Activated naive CD8-positive, alpha-beta T cell treated with anti-CD3 and anti-CD28 coated beads, Interleukin-2, amount 10 ng/mL, durations not matched to agents 7 days and 5 days (primary cell): ENCODE measurements around the gene RTP5. TPM values are rescaled to one million over a fixed set of nuclear protein-coding genes. Genes with fewer than 3 reads are reported as not detected.

ENCODE experiments used
- ATAC-seq: fragments of 150-1000 bp; cut with Tn5 transposase; one replicate; pipeline ENCODE4 v1.10.0; 2021; ENCODE audit warnings: low read depth, moderate library complexity
- POLR2A ChIA-PET: fragments of 350-600 bp; sonication (Branson Sonifier 250); formaldehyde crosslinking; loops from one replicate; lab custom pipeline; 2021; ENCODE audit warnings: antibody characterized with exemption; lab: Charles Lee
- DNase-seq: peaks from one replicate; pipeline ENCODE4 v3.0.0; 2021
- H3K27ac Mint-ChIP-seq: one replicate; pipeline ENCODE4 v1.8.0; 2022; ENCODE audit warnings: mild to moderate bottlenecking, mixed read lengths
- H3K27me3 Mint-ChIP-seq: one replicate; pipeline ENCODE4 v1.8.0; 2022; ENCODE audit warnings: mild to moderate bottlenecking, moderate library complexity, mixed read lengths
- H3K36me3 Mint-ChIP-seq: one replicate; pipeline ENCODE4 v1.8.0; 2021; ENCODE audit warnings: mild to moderate bottlenecking, mixed read lengths
- H3K4me1 Mint-ChIP-seq: one replicate; pipeline ENCODE4 v1.8.0; 2021; ENCODE audit warnings: mixed read lengths
- H3K4me3 Mint-ChIP-seq: one replicate; pipeline ENCODE4 v1.8.0; 2022; ENCODE audit warnings: mild to moderate bottlenecking, moderate library complexity, mixed read lengths
- H3K9me3 Mint-ChIP-seq: one replicate; pipeline ENCODE4 v1.8.0; 2021; ENCODE audit warnings: mixed read lengths
- total RNA-seq, 2 experiments: library from RNA; stranded (reverse); gene quantifications; one replicate each; pipeline ENCODE4 v1.2.3, GENCODE V29; 2021

RTP5 gene
- total RNA-seq, 2 experiments from 2014 or later = 0.53 to 0.60 TPM

GRCh38 chr2:241849616-241850543, 19.6 kb upstream of the RTP5 start:
- Mint-ChIP-seq H3K27me3 (no peaks in the 10 kb centered on the region), H3K9me3 (no peaks in the 10 kb centered on the region), H3K27ac (no peak overlapping the region), H3K4me1 (peaks cover 8% of the 10 kb centered on the region), H3K4me3 (no peak overlapping the region), H3K36me3 (no peaks in the 10 kb centered on the region)
- no peak for ATAC-seq
- POLR2A ChIA-PET = no interaction called here
- DNase-seq = no peak

DNA sequence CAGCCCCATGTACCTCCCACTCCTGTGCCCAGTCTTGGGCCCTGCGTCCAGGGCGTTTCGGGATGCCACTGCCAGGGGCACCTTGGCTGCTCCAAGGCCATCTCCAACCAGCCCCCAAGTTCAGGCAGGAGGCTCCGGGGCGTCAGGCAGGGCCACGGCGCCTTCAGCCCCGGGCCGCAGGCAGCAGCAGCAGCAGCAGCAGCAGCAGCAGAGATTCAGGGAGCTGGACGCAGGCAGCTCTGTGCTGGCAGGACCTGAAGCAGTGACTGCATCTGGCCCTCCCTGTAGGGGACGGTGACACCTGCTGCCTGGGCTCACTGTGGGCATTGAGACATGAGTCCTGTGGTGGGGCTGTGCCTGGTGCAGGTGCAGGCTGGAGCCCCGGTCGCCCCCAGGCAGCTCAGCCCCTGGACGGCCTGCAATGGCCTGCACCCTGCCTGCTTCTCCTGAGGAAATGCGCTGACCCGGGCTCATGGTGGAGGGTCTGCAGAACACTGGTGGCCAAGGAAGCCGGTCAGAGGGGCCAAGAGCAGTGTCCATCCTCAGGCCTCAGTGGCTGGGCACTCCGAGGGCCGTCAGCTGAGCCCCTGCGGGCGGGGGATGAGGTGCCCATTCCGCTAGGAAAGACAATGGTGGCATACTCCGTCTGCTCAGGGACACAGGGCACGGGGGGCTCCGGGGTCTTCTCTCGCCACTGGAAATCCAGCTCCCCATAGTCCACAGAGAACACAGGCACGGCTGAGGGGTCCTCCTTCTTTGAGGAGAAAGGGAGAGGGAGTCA, 18.8 kb upstream of the RTP5 start:
- POLR2A ChIA-PET = no interaction called here
- Mint-ChIP-seq H3K4me1 (peaks cover 5% of the 10 kb centered on the region), H3K4me3 (no peak overlapping the region), H3K36me3 (no peaks in the 10 kb centered on the region), H3K9me3 (no peaks in the 10 kb centered on the region), H3K27me3 (no peaks in the 10 kb centered on the region), H3K27ac (no peak overlapping the region)
- ATAC-seq (no peak), DNase-seq (no peak)

- H3K27ac Mint-ChIP-seq = no peak overlapping the region
- no peaks in the 10 kb centered on the region for H3K4me1 Mint-ChIP-seq
- no peaks in the 10 kb centered on the region for H3K27me3 Mint-ChIP-seq
- POLR2A ChIA-PET = no interaction called here
- no peak overlapping the region for H3K4me3 Mint-ChIP-seq
- ATAC-seq (no peak), DNase-seq (no peak)
- H3K9me3 Mint-ChIP-seq = no peaks in the 10 kb centered on the region
- H3K36me3 Mint-ChIP-seq = no peaks in the 10 kb centered on the region
Measured at GRCh38 chr2:241851325-241852115, 18.0 kb upstream of the RTP5 start.

GRCh38 chr2:241852116-241852980, 17.2 kb upstream of the RTP5 start:
- H3K27me3 Mint-ChIP-seq = no peaks in the 10 kb centered on the region
- H3K27ac Mint-ChIP-seq = no peak overlapping the region
- no peaks in the 10 kb centered on the region for H3K36me3 Mint-ChIP-seq
- POLR2A ChIA-PET = no interaction called here
- ATAC-seq = no peak
- H3K9me3 Mint-ChIP-seq = no peaks in the 10 kb centered on the region
- no peak for DNase-seq
- H3K4me1 Mint-ChIP-seq = no peaks in the 10 kb centered on the region
- no peak overlapping the region for H3K4me3 Mint-ChIP-seq

GRCh38 chr2:241852981-241853631, 16.4 kb upstream of the RTP5 start:
- POLR2A ChIA-PET = no interaction called here
- DNase-seq = no peak
- no peak overlapping the region for H3K27ac Mint-ChIP-seq

GRCh38 chr2:241853651-241854341, 15.7 kb upstream of the RTP5 start:
- DNase-seq (no peak), ATAC-seq (no peak)
- Mint-ChIP-seq H3K9me3 (no peaks in the 10 kb centered on the region), H3K4me3 (no peak overlapping the region), H3K4me1 (no peaks in the 10 kb centered on the region), H3K36me3 (no peaks in the 10 kb centered on the region), H3K27ac (no peak overlapping the region), H3K27me3 (no peaks in the 10 kb centered on the region)
- POLR2A ChIA-PET = no interaction called here

More at GRCh38 chr2:241852981-241853631, 16.4 kb upstream of the RTP5 start:
- Mint-ChIP-seq H3K4me1 (no peaks in the 10 kb centered on the region), H3K4me3 (no peak overlapping the region), H3K27me3 (no peaks in the 10 kb centered on the region), H3K36me3 (no peaks in the 10 kb centered on the region), H3K9me3 (no peaks in the 10 kb centered on the region)
- no peak for ATAC-seq

DNA sequence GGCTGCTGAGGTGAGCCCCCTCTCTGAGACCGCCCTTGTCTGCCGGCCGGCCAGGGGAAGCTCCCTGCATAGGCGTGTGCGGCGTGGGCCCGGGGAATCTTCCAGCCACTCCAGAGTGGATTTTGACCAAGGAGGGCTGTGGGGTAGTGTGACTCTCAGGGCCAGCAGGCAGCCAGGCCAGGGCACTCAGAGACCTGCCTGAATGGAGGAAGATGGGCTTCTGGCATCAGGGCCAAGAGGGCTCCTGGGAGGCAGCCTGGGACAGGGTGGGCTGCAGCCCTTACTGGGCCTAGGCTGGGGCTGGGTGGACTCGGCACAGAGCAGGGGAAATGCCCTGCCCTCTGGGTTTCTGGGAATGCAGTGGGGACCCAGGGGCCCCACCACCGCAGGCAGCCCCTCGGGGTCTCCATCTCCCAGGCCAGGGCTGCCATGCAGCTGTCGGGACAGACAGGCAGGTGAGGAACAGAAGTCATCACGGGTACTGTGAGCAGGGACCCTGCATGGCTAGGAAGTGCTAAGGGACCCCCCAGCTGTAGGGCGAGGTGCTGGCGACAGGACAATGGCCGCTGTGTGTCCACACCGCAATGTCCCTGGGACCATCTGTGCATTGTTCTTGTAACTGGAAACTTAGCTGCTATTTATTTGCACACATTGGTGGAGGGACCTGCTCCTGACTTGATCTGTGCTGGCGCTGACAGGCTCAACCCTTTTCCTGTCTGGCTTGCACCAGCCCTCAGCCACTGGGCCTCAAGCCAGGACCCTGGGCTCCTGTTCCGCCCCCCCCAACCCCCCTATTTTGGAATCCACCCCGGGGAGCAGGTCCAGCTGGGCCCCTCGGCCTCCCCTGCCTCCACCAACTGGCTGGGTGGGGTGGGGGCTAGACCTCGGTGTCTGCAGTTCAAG, 14.9 kb upstream of the RTP5 start:
- Mint-ChIP-seq H3K4me1 (peaks cover under 1% of the 10 kb centered on the region), H3K9me3 (no peaks in the 10 kb centered on the region), H3K36me3 (no peaks in the 10 kb centered on the region), H3K27ac (no peak overlapping the region), H3K4me3 (no peak overlapping the region), H3K27me3 (no peaks in the 10 kb centered on the region)
- DNase-seq (no peak), ATAC-seq (no peak)
- POLR2A ChIA-PET = no interaction called here

DNA sequence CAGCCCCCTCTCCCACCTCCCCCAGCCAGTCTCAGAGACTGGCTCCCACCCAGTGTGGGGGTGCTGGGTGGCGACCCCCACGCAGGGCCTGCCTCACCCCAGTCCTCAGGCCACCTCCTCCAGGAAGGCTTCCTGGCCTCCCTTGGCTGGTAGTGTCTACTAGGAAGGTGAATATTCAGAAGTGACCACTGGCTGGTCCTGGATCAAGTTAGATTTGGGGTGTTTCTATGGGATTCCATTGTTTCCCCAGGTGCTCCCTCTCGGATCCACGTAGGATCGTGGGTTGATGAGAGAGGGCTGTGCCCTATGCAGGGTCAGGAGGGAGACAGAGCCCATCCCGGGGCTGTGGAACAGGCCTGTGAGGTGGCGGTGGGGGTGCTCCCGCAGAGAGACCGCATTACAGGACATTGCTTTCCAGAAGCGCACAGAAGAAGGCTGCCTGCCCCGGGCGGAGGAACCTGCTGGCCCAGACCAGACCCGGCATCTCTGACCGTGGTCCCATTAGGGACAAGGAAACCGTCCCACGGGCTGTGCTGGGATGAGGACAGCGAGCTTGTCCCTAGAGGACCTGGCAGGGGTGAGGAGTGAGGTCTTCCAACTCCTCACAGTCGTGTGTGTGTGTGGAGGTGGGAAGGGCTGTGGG, 14.2 kb upstream of the RTP5 start:
- H3K9me3 Mint-ChIP-seq = no peaks in the 10 kb centered on the region
- H3K27ac Mint-ChIP-seq = no peak overlapping the region
- H3K36me3 Mint-ChIP-seq = no peaks in the 10 kb centered on the region
- no peaks in the 10 kb centered on the region for H3K27me3 Mint-ChIP-seq
- POLR2A ChIA-PET = no interaction called here
- H3K4me1 Mint-ChIP-seq = peaks cover 6% of the 10 kb centered on the region
- no peak overlapping the region for H3K4me3 Mint-ChIP-seq
- DNase-seq (no peak), ATAC-seq (no peak)

- Mint-ChIP-seq H3K36me3 (no peaks in the 10 kb centered on the region), H3K27me3 (no peaks in the 10 kb centered on the region), H3K4me3 (no peak overlapping the region), H3K27ac (no peak overlapping the region), H3K4me1 (peaks cover 9% of the 10 kb centered on the region), H3K9me3 (no peaks in the 10 kb centered on the region)
- ATAC-seq (no peak), DNase-seq (no peak)
- POLR2A ChIA-PET = no interaction called here
Measured at GRCh38 chr2:241855888-241856422, 13.6 kb upstream of the RTP5 start.

GRCh38 chr2:241857041-241857541, 12.4 kb upstream of the RTP5 start:
- no peak overlapping the region for H3K4me3 Mint-ChIP-seq
- no peak for ATAC-seq
- H3K27ac Mint-ChIP-seq = no peak overlapping the region
- no peaks in the 10 kb centered on the region for H3K27me3 Mint-ChIP-seq
- no peaks in the 10 kb centered on the region for H3K9me3 Mint-ChIP-seq
- no peak for DNase-seq
- H3K36me3 Mint-ChIP-seq = peaks cover 2% of the 10 kb centered on the region
- POLR2A ChIA-PET = no interaction called here
- H3K4me1 Mint-ChIP-seq = peaks cover 19% of the 10 kb centered on the region
